Mesendoderm (in vitro differentiated cells): ENCODE results near the gene C1QTNF12.

Source experiments
- DNase-seq: peaks from one replicate; pipeline ENCODE4 v3.0.0; 2013
- H2AK5ac ChIP-seq: 2 replicates; pipeline ENCODE4 v1.6.1; 2013; ENCODE audit warnings: low read length, inconsistent platforms
- H2BK120ac ChIP-seq: 2 replicates; pipeline ENCODE4 v1.6.1; 2013; ENCODE audit warnings: low read depth, mild to moderate bottlenecking, low read length, moderate library complexity, mixed read lengths
- H2BK15ac ChIP-seq: replicated peaks from 2 replicates; pipeline ENCODE4 v1.6.1; 2013; ENCODE audit warnings: low read depth, mild to moderate bottlenecking, moderate library complexity
- H2BK5ac ChIP-seq: 2 replicates; pipeline ENCODE4 v1.6.1; 2013; ENCODE audit warnings: low read length, inconsistent platforms
- H3K18ac ChIP-seq: 2 replicates; pipeline ENCODE4 v1.6.1; 2013; ENCODE audit warnings: mild to moderate bottlenecking, low read length, mixed read lengths
- H3K23ac ChIP-seq: one replicate; pipeline ENCODE4 v1.6.1; 2013; ENCODE audit warnings: low read length
- H3K27ac ChIP-seq: 2 replicates; pipeline ENCODE4 v1.5.1; 2013; ENCODE audit warnings: low read depth, mild to moderate bottlenecking, inconsistent platforms, low read length, moderate library complexity
- H3K27me3 ChIP-seq: 2 replicates; pipeline ENCODE4 v1.6.1; 2013; ENCODE audit warnings: low read length, control low read depth, mild to moderate bottlenecking, inconsistent platforms; ENCODE audit not compliant: insufficient read depth, poor library complexity
- H3K36me3 ChIP-seq: 2 replicates; pipeline ENCODE4 v1.6.1; 2013; ENCODE audit warnings: low read length, inconsistent platforms; ENCODE audit not compliant: control insufficient read depth, insufficient read depth
- H3K4ac ChIP-seq: one replicate; pipeline ENCODE4 v1.6.1; 2013; ENCODE audit warnings: low read depth, mild to moderate bottlenecking, low read length, moderate library complexity
- H3K4me1 ChIP-seq: 2 replicates; pipeline ENCODE4 v1.6.1; 2013; ENCODE audit warnings: low read depth, low read length, inconsistent platforms; ENCODE audit not compliant: control insufficient read depth
- H3K4me2 ChIP-seq: 2 replicates; pipeline ENCODE4 v1.6.1; 2013; ENCODE audit warnings: low read length
- H3K4me3 ChIP-seq: 2 replicates; pipeline ENCODE4 v1.5.1; 2013; ENCODE audit warnings: mild to moderate bottlenecking, low read length
- H3K56ac ChIP-seq: one replicate; pipeline ENCODE4 v1.6.1; 2013; ENCODE audit warnings: low read length
- H3K79me1 ChIP-seq: 2 replicates; pipeline ENCODE4 v1.6.1; 2013; ENCODE audit warnings: low read length, inconsistent platforms
- H3K79me2 ChIP-seq: 2 replicates; pipeline ENCODE4 v1.6.1; 2013; ENCODE audit warnings: mild to moderate bottlenecking, low read length; ENCODE audit not compliant: control insufficient read depth, insufficient read depth
- H3K9ac ChIP-seq: 2 replicates; pipeline ENCODE4 v1.6.1; 2013; ENCODE audit warnings: low read length, inconsistent platforms
- H4K5ac ChIP-seq: one replicate; pipeline ENCODE4 v1.6.1; 2013; ENCODE audit warnings: low read length
- H4K8ac ChIP-seq: one replicate; pipeline ENCODE4 v1.6.1; 2013; ENCODE audit warnings: low read depth, mild to moderate bottlenecking, control low read depth, low read length, moderate library complexity
- WGBS: extraction: QIAGEN DNeasy Blood & Tissue Kit; methylation state at CpG from one replicate; pipeline ENCODE4 v1.1.7; 2013; ENCODE audit warnings: low lambda C conversion rate, missing lambda C conversion rate; ENCODE audit not compliant: insufficient coverage; ENCODE audit errors: extremely low coverage; 5-methylcytosine and 5-hydroxymethylcytosine counted together

Gene C1QTNF12

GRCh38 chr1:1218524-1219200 lies 27.9 kb downstream of the C1QTNF12 start:
- Histone ChIP-seq H3K4me2 (no peak overlapping the region), H3K4ac (no peak overlapping the region), H3K79me2 (no peaks in the 10 kb centered on the region), H3K23ac (no peak overlapping the region), H4K5ac (no peak overlapping the region), H2AK5ac (no peak overlapping the region), H3K27ac (no peak overlapping the region), H2BK5ac (no peak overlapping the region), H3K4me1 (no peaks in the 10 kb centered on the region), H3K56ac (no peak overlapping the region), H3K27me3 (no peaks in the 10 kb centered on the region), H3K9ac (no peak overlapping the region), H3K36me3 (peaks cover 4% of the 10 kb centered on the region), H4K8ac (no peak overlapping the region), H3K4me3 (no peak overlapping the region), H2BK120ac (no peak overlapping the region), H3K18ac (no peak overlapping the region), H3K79me1 (no peaks in the 10 kb centered on the region), H2BK15ac (no peak overlapping the region)
- no peak for DNase-seq
- WGBS: no CpG with 5 or more reads among the region's 36 CpGs

DNA sequence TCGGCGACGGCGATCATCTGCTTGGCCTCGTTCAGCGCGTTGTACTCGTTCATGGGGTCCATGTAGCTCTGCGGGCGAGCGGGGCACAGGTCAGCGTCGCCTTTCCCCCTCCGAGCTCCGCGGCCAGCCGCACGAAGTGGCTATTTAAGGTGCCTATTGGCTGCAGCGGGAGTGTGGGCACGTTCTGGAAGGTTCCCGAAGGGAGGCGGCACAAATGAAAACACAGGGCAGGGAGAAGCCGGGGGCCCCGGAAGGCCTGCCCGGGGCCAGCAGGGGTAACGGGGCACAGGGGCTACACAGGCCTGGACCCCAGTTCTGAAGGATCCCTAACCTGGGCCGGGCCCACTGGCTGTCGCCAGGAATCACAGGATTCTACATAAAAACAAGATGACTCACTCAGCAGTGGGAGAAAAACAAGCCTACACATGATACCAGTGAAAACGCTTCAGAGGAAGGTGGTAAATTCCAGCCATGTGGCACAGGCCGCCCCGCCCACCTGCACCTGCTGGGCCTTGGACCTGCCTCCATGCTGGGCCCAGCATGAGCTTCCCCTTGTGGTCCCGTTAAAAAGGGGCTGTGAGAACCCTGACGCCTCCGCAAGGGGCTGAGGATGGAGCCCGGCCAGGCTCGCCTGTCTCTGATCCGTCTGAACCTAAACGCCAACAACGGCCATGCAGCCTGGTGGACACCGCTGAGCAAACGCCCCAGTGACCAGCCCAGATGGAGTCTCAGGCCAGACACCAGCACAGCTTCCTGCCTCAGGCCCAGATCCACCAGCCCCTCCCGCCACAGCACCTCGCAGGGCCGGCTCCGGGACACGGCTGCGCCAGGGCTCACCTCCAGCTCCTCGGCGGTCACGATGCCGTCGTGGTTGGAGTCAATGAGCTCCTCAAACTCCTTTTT lies 28.6 kb downstream of the C1QTNF12 start:
- Histone ChIP-seq H2AK5ac (no peak overlapping the region), H3K56ac (no peak overlapping the region), H3K4me2 (no peak overlapping the region), H3K79me1 (no peaks in the 10 kb centered on the region), H3K27ac (no peak overlapping the region), H2BK120ac (no peak overlapping the region), H3K4ac (no peak overlapping the region), H3K23ac (no peak overlapping the region), H3K9ac (no peak overlapping the region), H4K8ac (no peak overlapping the region), H2BK5ac (no peak overlapping the region), H3K18ac (no peak overlapping the region), H2BK15ac (no peak overlapping the region), H3K27me3 (no peaks in the 10 kb centered on the region), H3K4me1 (no peaks in the 10 kb centered on the region), H3K4me3 (no peak overlapping the region), H3K79me2 (no peaks in the 10 kb centered on the region), H3K36me3 (peaks cover 2% of the 10 kb centered on the region), H4K5ac (no peak overlapping the region)
- DNase-seq: peak; percentile 41
- no CpG with 5 or more reads among the region's 52 CpGs for WGBS

DNA sequence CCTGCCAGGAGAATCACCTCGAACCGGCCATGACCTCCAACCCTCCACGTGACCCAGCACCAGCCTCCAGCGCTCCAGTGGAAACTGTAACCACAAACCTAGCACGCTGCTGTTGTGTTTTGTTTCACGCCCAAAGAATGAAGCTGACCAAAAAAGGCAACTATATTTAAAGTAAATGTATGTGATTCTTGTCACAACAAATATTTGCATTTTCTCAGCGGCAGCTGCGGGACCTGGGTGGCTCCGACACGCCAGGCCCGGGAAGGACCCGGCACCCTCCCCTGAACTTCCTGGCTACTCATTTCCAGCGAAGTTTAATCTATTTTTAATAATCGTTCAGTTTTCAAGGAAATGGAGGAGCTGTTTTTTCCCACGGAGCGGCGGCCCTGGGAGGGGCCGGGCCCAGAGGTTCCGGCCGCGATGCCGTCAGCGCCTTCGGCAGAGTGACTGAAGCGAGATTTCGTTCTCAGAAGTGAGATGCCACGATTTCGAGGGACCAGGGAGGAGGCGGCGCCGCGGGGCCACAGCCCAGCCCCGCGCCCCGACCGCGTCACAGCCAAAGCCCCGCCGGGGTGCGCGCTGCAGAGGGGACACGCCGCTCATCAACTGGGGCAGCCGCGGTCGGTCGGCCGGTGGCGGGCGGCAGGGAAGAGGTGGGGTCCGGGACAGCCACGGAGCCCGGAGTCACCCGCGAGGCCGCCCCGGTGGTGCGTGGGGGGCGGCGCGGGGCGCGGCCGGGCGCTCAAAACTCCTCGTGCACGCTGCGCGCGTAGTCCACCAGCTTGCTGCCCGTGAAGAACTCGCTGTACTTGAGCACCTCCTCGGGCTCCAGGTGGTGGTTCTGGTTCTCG lies 29.5 kb downstream of the C1QTNF12 start:
- H3K4me1 ChIP-seq: no peaks in the 10 kb centered on the region
- no peaks in the 10 kb centered on the region for H3K27me3 ChIP-seq
- no peak overlapping the region for H3K4ac ChIP-seq
- no peak overlapping the region for H3K23ac ChIP-seq
- H2BK120ac ChIP-seq: no peak overlapping the region
- H3K56ac ChIP-seq: no peak overlapping the region
- H2BK15ac ChIP-seq: no peak overlapping the region
- H3K9ac ChIP-seq: no peak overlapping the region
- H4K8ac ChIP-seq: no peak overlapping the region
- no CpG with 5 or more reads among the region's 74 CpGs for WGBS
- no peak overlapping the region for H4K5ac ChIP-seq
- no peak overlapping the region for H2AK5ac ChIP-seq
- no peak overlapping the region for H3K4me2 ChIP-seq
- no peaks in the 10 kb centered on the region for H3K79me1 ChIP-seq
- no peak overlapping the region for H3K18ac ChIP-seq
- H2BK5ac ChIP-seq: no peak overlapping the region
- no peak overlapping the region for H3K4me3 ChIP-seq
- no peak overlapping the region for H3K27ac ChIP-seq
- DNase-seq: no peak
- no peaks in the 10 kb centered on the region for H3K36me3 ChIP-seq
- H3K79me2 ChIP-seq: no peaks in the 10 kb centered on the region

GRCh38 chr1:1215881-1216605 lies 30.5 kb downstream of the C1QTNF12 start:
- no peak overlapping the region for H3K27ac ChIP-seq
- no CpG with 5 or more reads among the region's 21 CpGs for WGBS

DNA sequence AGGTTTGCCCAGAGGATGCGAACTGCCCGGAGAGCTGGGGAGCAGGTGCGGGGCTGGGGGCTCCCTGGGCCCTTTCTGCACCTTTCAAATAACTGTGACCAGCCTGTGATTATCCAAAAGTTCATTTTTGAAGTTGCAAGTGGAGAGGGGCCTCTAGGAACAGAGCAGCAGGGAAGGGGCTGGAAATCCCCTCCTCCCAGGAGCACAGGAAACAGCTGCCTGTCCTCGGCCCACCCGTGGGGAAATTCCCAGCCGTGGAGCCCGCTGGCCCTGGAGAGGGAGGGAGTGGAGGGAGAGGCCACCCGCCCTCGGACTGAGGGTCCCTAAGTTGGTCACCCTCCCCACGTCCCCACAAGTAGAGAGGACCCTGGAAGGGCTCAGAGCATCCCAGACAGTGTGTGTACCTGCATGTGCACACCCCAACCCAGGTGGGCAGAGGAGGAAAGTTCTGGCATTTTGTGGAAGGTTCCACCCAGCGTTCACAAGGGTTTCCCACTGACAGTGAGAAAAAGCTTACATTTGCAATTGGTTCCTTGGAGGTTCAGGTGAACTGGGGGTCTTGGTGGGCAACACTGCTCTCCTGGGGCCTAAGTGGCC lies 31.3 kb downstream of the C1QTNF12 start:
- Histone ChIP-seq H3K27ac (no peak overlapping the region), H3K4me3 (no peak overlapping the region), H2AK5ac (no peak overlapping the region), H2BK120ac (no peak overlapping the region), H3K23ac (no peak overlapping the region), H3K18ac (no peak overlapping the region), H3K9ac (no peak overlapping the region), H2BK5ac (no peak overlapping the region), H3K56ac (no peak overlapping the region), H3K4ac (no peak overlapping the region), H3K27me3 (no peaks in the 10 kb centered on the region), H4K8ac (no peak overlapping the region), H4K5ac (no peak overlapping the region), H3K79me1 (no peaks in the 10 kb centered on the region), H3K4me2 (no peak overlapping the region), H3K4me1 (no peaks in the 10 kb centered on the region), H3K79me2 (no peaks in the 10 kb centered on the region), H2BK15ac (no peak overlapping the region), H3K36me3 (no peaks in the 10 kb centered on the region)
- no CpG with 5 or more reads among the region's 11 CpGs for WGBS
- no peak for DNase-seq

More at GRCh38 chr1:1215881-1216605, 30.5 kb downstream of the C1QTNF12 start:
- H2BK5ac ChIP-seq: no peak overlapping the region
- H3K23ac ChIP-seq: no peak overlapping the region
- H3K4me2 ChIP-seq: no peak overlapping the region
- no peak overlapping the region for H4K8ac ChIP-seq
- H3K27me3 ChIP-seq: no peaks in the 10 kb centered on the region
- no peak overlapping the region for H2AK5ac ChIP-seq
- no peak overlapping the region for H3K18ac ChIP-seq
- H2BK120ac ChIP-seq: no peak overlapping the region
- H3K4ac ChIP-seq: no peak overlapping the region
- H3K4me3 ChIP-seq: no peak overlapping the region
- H3K36me3 ChIP-seq: no peaks in the 10 kb centered on the region
- no peak overlapping the region for H2BK15ac ChIP-seq
- no peak for DNase-seq
- H3K9ac ChIP-seq: no peak overlapping the region
- no peak overlapping the region for H4K5ac ChIP-seq
- no peak overlapping the region for H3K56ac ChIP-seq
- no peaks in the 10 kb centered on the region for H3K79me2 ChIP-seq
- H3K4me1 ChIP-seq: no peaks in the 10 kb centered on the region
- H3K79me1 ChIP-seq: no peaks in the 10 kb centered on the region
